Stimulated activated memory B cell treated with anti-CD40 and anti-IgM and Interleukin-4, amounts not matched to agents 10 μg/mL and 1 μg/mL and 100 μg/mL, for 72 hours (primary cell): ENCODE data around the gene SNPH.

Experiments
- ATAC-seq: fragments of 150-1000 bp; cut with Tn5 transposase; 2 replicates; pipeline ENCODE4 v1.10.0; 2021
- H3K27ac Mint-ChIP-seq: one replicate; pipeline ENCODE4 v1.8.0; 2022; ENCODE audit warnings: mild to moderate bottlenecking, mixed read lengths
- H3K27me3 Mint-ChIP-seq: one replicate; pipeline ENCODE4 v1.8.0; 2022; ENCODE audit warnings: mixed read lengths
- H3K36me3 Mint-ChIP-seq: one replicate; pipeline ENCODE4 v1.8.0; 2022; ENCODE audit warnings: mixed read lengths
- H3K4me1 Mint-ChIP-seq: one replicate; pipeline ENCODE4 v1.8.0; 2022; ENCODE audit warnings: mixed read lengths
- H3K4me3 Mint-ChIP-seq: one replicate; pipeline ENCODE4 v1.8.0; 2022; ENCODE audit warnings: mild to moderate bottlenecking, moderate library complexity, mixed read lengths
- H3K9me3 Mint-ChIP-seq: one replicate; pipeline ENCODE4 v1.8.0; 2022; ENCODE audit warnings: mixed read lengths

Gene SNPH

GRCh38 chr20:1274485-1275311 lies 8.6 kb downstream of the SNPH start:
- no peaks in the 10 kb centered on the region for H3K36me3 Mint-ChIP-seq
- no peaks in the 10 kb centered on the region for H3K27me3 Mint-ChIP-seq
- no peak for ATAC-seq
- H3K27ac Mint-ChIP-seq: no peak overlapping the region
- H3K9me3 Mint-ChIP-seq: no peaks in the 10 kb centered on the region
- no peaks in the 10 kb centered on the region for H3K4me1 Mint-ChIP-seq
- no peak overlapping the region for H3K4me3 Mint-ChIP-seq

- Mint-ChIP-seq H3K9me3 (no peaks in the 10 kb centered on the region), H3K4me3 (no peak overlapping the region), H3K27ac (no peak overlapping the region), H3K36me3 (no peaks in the 10 kb centered on the region), H3K27me3 (no peaks in the 10 kb centered on the region), H3K4me1 (no peaks in the 10 kb centered on the region)
- ATAC-seq: peak; percentile 51
Observed at GRCh38 chr20:1275919-1276318, 9.8 kb downstream of the SNPH start.

- H3K27ac Mint-ChIP-seq: no peak overlapping the region
Observed at GRCh38 chr20:1277529-1278322, 11.6 kb downstream of the SNPH start.

GRCh38 chr20:1278993-1279392 lies 12.9 kb downstream of the SNPH start:
- Mint-ChIP-seq H3K27me3 (no peaks in the 10 kb centered on the region), H3K4me1 (no peaks in the 10 kb centered on the region), H3K27ac (no peak overlapping the region), H3K9me3 (no peaks in the 10 kb centered on the region), H3K4me3 (no peak overlapping the region), H3K36me3 (no peaks in the 10 kb centered on the region)
- ATAC-seq: no peak

More at GRCh38 chr20:1277529-1278322, 11.6 kb downstream of the SNPH start:
- no peaks in the 10 kb centered on the region for H3K4me1 Mint-ChIP-seq
- H3K4me3 Mint-ChIP-seq: no peak overlapping the region
- no peaks in the 10 kb centered on the region for H3K27me3 Mint-ChIP-seq
- H3K9me3 Mint-ChIP-seq: no peaks in the 10 kb centered on the region
- no peaks in the 10 kb centered on the region for H3K36me3 Mint-ChIP-seq
- no peak for ATAC-seq

GRCh38 chr20:1280195-1281102 lies 14.4 kb downstream of the SNPH start:
- Mint-ChIP-seq H3K27ac (no peak overlapping the region), H3K4me3 (no peak overlapping the region), H3K9me3 (no peaks in the 10 kb centered on the region), H3K4me1 (no peaks in the 10 kb centered on the region), H3K27me3 (no peaks in the 10 kb centered on the region), H3K36me3 (no peaks in the 10 kb centered on the region)
- ATAC-seq: no peak

GRCh38 chr20:1281279-1282057 lies 15.4 kb downstream of the SNPH start:
- no peaks in the 10 kb centered on the region for H3K9me3 Mint-ChIP-seq
- ATAC-seq: no peak
- no peaks in the 10 kb centered on the region for H3K4me1 Mint-ChIP-seq
- no peaks in the 10 kb centered on the region for H3K27me3 Mint-ChIP-seq
- H3K36me3 Mint-ChIP-seq: no peaks in the 10 kb centered on the region
- H3K4me3 Mint-ChIP-seq: no peak overlapping the region
- H3K27ac Mint-ChIP-seq: no peak overlapping the region

- H3K27me3 Mint-ChIP-seq: no peaks in the 10 kb centered on the region
- H3K4me1 Mint-ChIP-seq: no peaks in the 10 kb centered on the region
- no peaks in the 10 kb centered on the region for H3K36me3 Mint-ChIP-seq
- ATAC-seq: no peak
- no peaks in the 10 kb centered on the region for H3K9me3 Mint-ChIP-seq
- H3K27ac Mint-ChIP-seq: no peak overlapping the region
- no peak overlapping the region for H3K4me3 Mint-ChIP-seq
Observed at GRCh38 chr20:1282966-1283365, 16.9 kb downstream of the SNPH start.

- ATAC-seq: no peak
- Mint-ChIP-seq H3K36me3 (no peaks in the 10 kb centered on the region), H3K4me3 (no peak overlapping the region), H3K9me3 (no peaks in the 10 kb centered on the region), H3K27ac (no peak overlapping the region), H3K27me3 (no peaks in the 10 kb centered on the region), H3K4me1 (no peaks in the 10 kb centered on the region)
Observed at GRCh38 chr20:1283522-1284510, 17.7 kb downstream of the SNPH start.

- no peaks in the 10 kb centered on the region for H3K4me1 Mint-ChIP-seq
- H3K4me3 Mint-ChIP-seq: no peak overlapping the region
- no peaks in the 10 kb centered on the region for H3K9me3 Mint-ChIP-seq
- no peak overlapping the region for H3K27ac Mint-ChIP-seq
- no peaks in the 10 kb centered on the region for H3K27me3 Mint-ChIP-seq
- ATAC-seq: no peak
- no peaks in the 10 kb centered on the region for H3K36me3 Mint-ChIP-seq
Observed at GRCh38 chr20:1286267-1287024, 20.4 kb downstream of the SNPH start.

GRCh38 chr20:1287306-1287705 lies 21.2 kb downstream of the SNPH start:
- Mint-ChIP-seq H3K9me3 (no peaks in the 10 kb centered on the region), H3K36me3 (no peaks in the 10 kb centered on the region), H3K27ac (no peak overlapping the region), H3K27me3 (no peaks in the 10 kb centered on the region), H3K4me1 (no peaks in the 10 kb centered on the region), H3K4me3 (no peak overlapping the region)
- ATAC-seq: no peak

GRCh38 chr20:1287787-1288569 lies 21.9 kb downstream of the SNPH start:
- H3K4me3 Mint-ChIP-seq: no peak overlapping the region
- no peaks in the 10 kb centered on the region for H3K36me3 Mint-ChIP-seq
- no peak overlapping the region for H3K27ac Mint-ChIP-seq
- ATAC-seq: no peak
- no peaks in the 10 kb centered on the region for H3K9me3 Mint-ChIP-seq
- H3K27me3 Mint-ChIP-seq: no peaks in the 10 kb centered on the region
- H3K4me1 Mint-ChIP-seq: no peaks in the 10 kb centered on the region

GRCh38 chr20:1291191-1291741 lies 25.2 kb downstream of the SNPH start:
- H3K27ac Mint-ChIP-seq: no peak overlapping the region
- H3K36me3 Mint-ChIP-seq: no peaks in the 10 kb centered on the region
- no peak for ATAC-seq
- no peak overlapping the region for H3K4me3 Mint-ChIP-seq
- H3K27me3 Mint-ChIP-seq: no peaks in the 10 kb centered on the region
- no peaks in the 10 kb centered on the region for H3K4me1 Mint-ChIP-seq
- H3K9me3 Mint-ChIP-seq: no peaks in the 10 kb centered on the region
